Thoracic aorta (tissue), 2 donors: ENCODE results near the gene SYTL3. TPM values are rescaled to one million over a fixed set of nuclear protein-coding genes. Genes with fewer than 3 reads are reported as not detected.

Experiments
- ATAC-seq: fragments of 150-250 bp; one replicate; pipeline ENCODE4 v1.8.0; 2017; ENCODE audit warnings: low read depth; ENCODE audit not compliant: insufficient number of reproducible peaks, low FRiP score
- DNase-seq: peaks from one replicate; pipeline ENCODE4 v3.0.0-alpha.2; 2020; ENCODE audit warnings: low spot score
- H3K27ac ChIP-seq, 2 donors: fragments of 200-600 bp; sonication (generic); 1 replicate in 1 of 2; 2 replicates in 1 of 2; pipeline ENCODE4 v1.5.1; 2016; ENCODE audit warnings: mild to moderate bottlenecking in 2 of 2, moderate library complexity in 2 of 2
- H3K27me3 ChIP-seq: fragments of 200-600 bp; sonication (generic); replicated peaks from 2 replicates; pipeline ENCODE4 v1.6.0; 2016; ENCODE audit warnings: mild to moderate bottlenecking; ENCODE audit not compliant: insufficient read depth
- H3K36me3 ChIP-seq: fragments of 200-600 bp; sonication (generic); one replicate; pipeline ENCODE4 v1.5.1; 2016
- H3K4me1 ChIP-seq, 2 donors: fragments of 200-600 bp; sonication (generic); 1 replicate in 1 of 2; 2 replicates in 1 of 2; pipeline versions ENCODE4 v1.5.1 to v1.6.0; 2016; ENCODE audit warnings: low read depth in 2 of 2, mild to moderate bottlenecking in 1 of 2; ENCODE audit not compliant: control insufficient read depth in 1 of 2
- H3K4me3 ChIP-seq: fragments of 200-600 bp; sonication (generic); 2 replicates; pipeline ENCODE4 v1.5.1; 2016; ENCODE audit warnings: mild to moderate bottlenecking
- H3K9me3 ChIP-seq: fragments of 200-600 bp; sonication (generic); 2 replicates; pipeline ENCODE4 v1.5.1; 2016
- CTCF ChIP-seq: fragments of 200-600 bp; sonication (generic); IDR thresholded peaks from one replicate; pipeline ENCODE4 v1.5.1; 2019; ENCODE audit warnings: antibody characterized with exemption
- total RNA-seq, 2 donors: library from RNA; depleted of rRNA; stranded (reverse); fragments of >200 nt; gene quantifications; one replicate each; pipeline versions ENCODE4 v1.1.0 to v1.2.3, GENCODE V29; 2016

SYTL3 gene
- total RNA-seq, 2 donors from 2014 or later: 7.1 to 9.6 TPM

- H3K4me1 ChIP-seq: no peaks in the 10 kb centered on the region
- no peak for DNase-seq
- H3K4me3 ChIP-seq: no peak overlapping the region
- no peaks in the 10 kb centered on the region for H3K27me3 ChIP-seq
- no peaks in the 10 kb centered on the region for H3K9me3 ChIP-seq
- ATAC-seq: no peak
- H3K36me3 ChIP-seq: no peaks in the 10 kb centered on the region
- no peak overlapping the region for H3K27ac ChIP-seq
- peak; percentile 14 for TF ChIP-seq CTCF
These were observed 10.5 kb downstream of the SYTL3 start for GRCh38 chr6:158660333-158660754.

GRCh38 chr6:158661156-158661685 is 11.4 kb downstream of the SYTL3 start:
- TF ChIP-seq CTCF: no peak
- DNase-seq: no peak
- no peak overlapping the region for H3K27ac ChIP-seq
- no peak for ATAC-seq
- no peaks in the 10 kb centered on the region for H3K9me3 ChIP-seq
- no peaks in the 10 kb centered on the region for H3K36me3 ChIP-seq
- H3K4me1 ChIP-seq: no peaks in the 10 kb centered on the region
- no peaks in the 10 kb centered on the region for H3K27me3 ChIP-seq
- no peak overlapping the region for H3K4me3 ChIP-seq

GRCh38 chr6:158662607-158662953 is 12.7 kb downstream of the SYTL3 start:
- Histone ChIP-seq H3K27ac (no peak overlapping the region), H3K27me3 (no peaks in the 10 kb centered on the region), H3K4me3 (no peak overlapping the region), H3K36me3 (no peaks in the 10 kb centered on the region), H3K9me3 (no peaks in the 10 kb centered on the region), H3K4me1 (no peaks in the 10 kb centered on the region)
- ATAC-seq (no peak), DNase-seq (no peak)
- no peak for TF ChIP-seq CTCF

- H3K27ac ChIP-seq: no peak overlapping the region
- H3K36me3 ChIP-seq: no peaks in the 10 kb centered on the region
- H3K27me3 ChIP-seq: no peaks in the 10 kb centered on the region
- no peaks in the 10 kb centered on the region for H3K4me1 ChIP-seq
- TF ChIP-seq CTCF: no peak
- no peak for ATAC-seq
- no peaks in the 10 kb centered on the region for H3K9me3 ChIP-seq
- no peak for DNase-seq
- no peak overlapping the region for H3K4me3 ChIP-seq
These were observed 13.2 kb downstream of the SYTL3 start for GRCh38 chr6:158662954-158663624.

GRCh38 chr6:158663625-158664165 is 13.8 kb downstream of the SYTL3 start:
- no peak for ATAC-seq

More at GRCh38 chr6:158663625-158664165, 13.8 kb downstream of the SYTL3 start:
- TF ChIP-seq CTCF: no peak
- no peaks in the 10 kb centered on the region for H3K27me3 ChIP-seq
- H3K27ac ChIP-seq: no peak overlapping the region
- DNase-seq: no peak
- H3K4me3 ChIP-seq: no peak overlapping the region
- no peaks in the 10 kb centered on the region for H3K4me1 ChIP-seq
- no peaks in the 10 kb centered on the region for H3K36me3 ChIP-seq
- H3K9me3 ChIP-seq: no peaks in the 10 kb centered on the region
